ENCODE measurements around the gene ZFAND6.
"Not testable (repeated sequence)": the region's sequence is repeated elsewhere in the genome, so short reads cannot be mapped to it uniquely, and the experiment has no call there.

The ZFAND6 gene

GRCh38 chr15:80058851-80059785 lies at the start of gene ZFAND6:
ZFAND6 (plus strand) TSS chr15:80059676; CDS start chr15:80120345, 60,669 bp downstream.
- DNase-seq (ENCODE audit: extremely low read depth in 1 of 2, low read depth in 1 of 2) = peak; percentile 90 to 92

- no peak for DNase-seq (ENCODE audit: extremely low read depth in 1 of 2, low read depth in 1 of 2)
Observed at GRCh38 chr15:80010131-80010673, 49.3 kb upstream of the ZFAND6 start.

- DNase-seq (ENCODE audit: extremely low read depth in 1 of 2, low read depth in 1 of 2) = peak in 1 of 2 donors; percentile 34
Observed at GRCh38 chr15:80011041-80011523, 48.4 kb upstream of the ZFAND6 start.

- no peak for DNase-seq (ENCODE audit: extremely low read depth in 1 of 2, low read depth in 1 of 2)
Observed at GRCh38 chr15:80011596-80011995, 47.9 kb upstream of the ZFAND6 start.

- no peak for DNase-seq (ENCODE audit: extremely low read depth in 1 of 2, low read depth in 1 of 2)
Observed at GRCh38 chr15:80012060-80012726, 47.3 kb upstream of the ZFAND6 start.

GRCh38 chr15:80014186-80014585 lies 45.3 kb upstream of the ZFAND6 start:
- not testable (repeated sequence) for DNase-seq (ENCODE audit: extremely low read depth in 1 of 2, low read depth in 1 of 2)

- DNase-seq (ENCODE audit: extremely low read depth in 1 of 2, low read depth in 1 of 2) = no peak
Observed at GRCh38 chr15:80015156-80015555, 44.3 kb upstream of the ZFAND6 start.

GRCh38 chr15:80016506-80016905 lies 43.0 kb upstream of the ZFAND6 start:
- DNase-seq (ENCODE audit: extremely low read depth in 1 of 2, low read depth in 1 of 2) = not testable (repeated sequence)

GRCh38 chr15:80017139-80017538 lies 42.3 kb upstream of the ZFAND6 start:
- DNase-seq (ENCODE audit: extremely low read depth in 1 of 2, low read depth in 1 of 2) = not testable (repeated sequence)

GRCh38 chr15:80019168-80019745 lies 40.2 kb upstream of the ZFAND6 start:
- DNase-seq (ENCODE audit: extremely low read depth in 1 of 2, low read depth in 1 of 2) = no peak

- not testable (repeated sequence) for DNase-seq (ENCODE audit: extremely low read depth in 1 of 2, low read depth in 1 of 2)
Observed at GRCh38 chr15:80020149-80020548, 39.3 kb upstream of the ZFAND6 start.

- no peak for DNase-seq (ENCODE audit: extremely low read depth in 1 of 2, low read depth in 1 of 2)
Observed at GRCh38 chr15:80020731-80021130, 38.7 kb upstream of the ZFAND6 start.

- no peak for DNase-seq (ENCODE audit: extremely low read depth in 1 of 2, low read depth in 1 of 2)
Observed at GRCh38 chr15:80026310-80026709, 33.2 kb upstream of the ZFAND6 start.

GRCh38 chr15:80026754-80027153 lies 32.7 kb upstream of the ZFAND6 start:
- DNase-seq (ENCODE audit: extremely low read depth in 1 of 2, low read depth in 1 of 2) = no peak

GRCh38 chr15:80028937-80029336 lies 30.5 kb upstream of the ZFAND6 start:
- DNase-seq (ENCODE audit: extremely low read depth in 1 of 2, low read depth in 1 of 2) = no peak

- no peak for DNase-seq (ENCODE audit: extremely low read depth in 1 of 2, low read depth in 1 of 2)
Observed at GRCh38 chr15:80031841-80032240, 27.6 kb upstream of the ZFAND6 start.

GRCh38 chr15:80034629-80035028 lies 24.8 kb upstream of the ZFAND6 start:
- DNase-seq (ENCODE audit: extremely low read depth in 1 of 2, low read depth in 1 of 2) = no peak

GRCh38 chr15:80036071-80036470 lies 23.4 kb upstream of the ZFAND6 start:
- DNase-seq (ENCODE audit: extremely low read depth in 1 of 2, low read depth in 1 of 2) = no peak

GRCh38 chr15:80041494-80042253 lies 17.8 kb upstream of the ZFAND6 start:
- DNase-seq (ENCODE audit: extremely low read depth in 1 of 2, low read depth in 1 of 2) = no peak

- DNase-seq (ENCODE audit: extremely low read depth in 1 of 2, low read depth in 1 of 2) = no peak
Observed at GRCh38 chr15:80042568-80042967, 16.9 kb upstream of the ZFAND6 start.
